SK-N-SH treated with all-trans-retinoic acid at 6 μM for 48 hours (cell line): ENCODE data around the gene SLC4A4.

Source experiments
- ATAC-seq: fragments of 200-7000 bp; cut with Tn5 transposase; 3 replicates; pipeline ENCODE4 v1.9.1; 2020; ENCODE audit warnings: mild to moderate bottlenecking, moderate library complexity
- ARNTL ChIP-seq: fragments of 450-650 bp; formaldehyde crosslinking; IDR thresholded peaks from 2 replicates; pipeline ENCODE4 v1.5.0; 2020; ENCODE audit warnings: low read depth, mild to moderate bottlenecking, moderate library complexity, borderline replicate concordance
- CSDC2 ChIP-seq: fragments of 250-450 bp; sonication (Bioruptor Pico); IDR thresholded peaks from 2 replicates; pipeline ENCODE4 v1.5.0; 2020; ENCODE audit warnings: mild to moderate bottlenecking, moderate library complexity
- ESRRG ChIP-seq: fragments of 250-450 bp; sonication (Bioruptor Pico); IDR thresholded peaks from 2 replicates; pipeline ENCODE4 v1.6.1; 2021; ENCODE audit warnings: mild to moderate bottlenecking
- GLIS3 ChIP-seq: fragments of 250-450 bp; sonication (Bioruptor Pico); IDR thresholded peaks from 2 replicates; pipeline ENCODE4 v1.5.0; 2020; ENCODE audit warnings: mild to moderate bottlenecking, moderate library complexity
- ISL1 ChIP-seq: fragments of 250-450 bp; sonication (Bioruptor Pico); IDR thresholded peaks from 2 replicates; pipeline ENCODE4 v2.1.2; 2022; ENCODE audit warnings: mild to moderate bottlenecking, moderate library complexity
- OSR1 ChIP-seq: fragments of 250-450 bp; sonication (Bioruptor Pico); IDR thresholded peaks from 2 replicates; pipeline ENCODE4 v1.8.0; 2022; ENCODE audit warnings: moderate library complexity, mild to moderate bottlenecking, inconsistent platforms
- PPARA ChIP-seq: fragments of 250-450 bp; sonication (Bioruptor Pico); IDR thresholded peaks from 2 replicates; pipeline ENCODE4 v1.5.0; 2020; ENCODE audit warnings: mild to moderate bottlenecking, borderline replicate concordance
- RARB ChIP-seq: fragments of 250-450 bp; sonication (Bioruptor Pico); IDR thresholded peaks from 2 replicates; pipeline ENCODE4 v1.8.0; 2021; ENCODE audit warnings: mild to moderate bottlenecking, moderate library complexity
- TCF4 ChIP-seq: fragments of 250-450 bp; sonication (Bioruptor Pico); IDR thresholded peaks from 2 replicates; pipeline ENCODE4 v1.8.0; 2021; ENCODE audit warnings: mild to moderate bottlenecking, moderate library complexity, borderline replicate concordance
- TOX ChIP-seq: fragments of 250-450 bp; sonication (Bioruptor Pico); IDR thresholded peaks from 2 replicates; pipeline ENCODE4 v1.8.0; 2021; ENCODE audit warnings: mild to moderate bottlenecking, moderate library complexity, borderline replicate concordance
- ZC3H10 ChIP-seq: fragments of 250-450 bp; sonication (Bioruptor Pico); IDR thresholded peaks from 2 replicates; pipeline ENCODE4 v1.5.1; 2021; ENCODE audit warnings: mild to moderate bottlenecking, moderate library complexity
- ZFP30 ChIP-seq: fragments of 450-650 bp; formaldehyde crosslinking; IDR thresholded peaks from 2 replicates; pipeline ENCODE4 v1.5.0; 2022; ENCODE audit warnings: mild to moderate bottlenecking, moderate library complexity
- ZNF565 ChIP-seq: fragments of 450-650 bp; formaldehyde crosslinking; conservative IDR thresholded peaks from 2 replicates; pipeline ENCODE4 v1.5.0; 2020; ENCODE audit warnings: low read depth, mild to moderate bottlenecking, moderate library complexity
- ZNF70 ChIP-seq: fragments of 450-650 bp; formaldehyde crosslinking; IDR thresholded peaks from 2 replicates; pipeline ENCODE4 v1.5.0; 2020; ENCODE audit warnings: mild to moderate bottlenecking, moderate library complexity
- ZNF8 ChIP-seq: fragments of 450-650 bp; formaldehyde crosslinking; IDR thresholded peaks from 2 replicates; pipeline ENCODE4 v1.5.0; 2020; ENCODE audit warnings: mild to moderate bottlenecking, moderate library complexity
- TF ChIP-seq, protein P1 (sequence below): fragments of 250-450 bp; sonication (Bioruptor Pico); IDR thresholded peaks from 2 replicates; pipeline ENCODE4 v1.5.0; 2020; ENCODE audit warnings: mild to moderate bottlenecking, moderate library complexity
- TF ChIP-seq, protein P2 (sequence below): fragments of 250-450 bp; sonication (Bioruptor Pico); IDR thresholded peaks from 2 replicates; pipeline ENCODE4 v1.8.0; 2020; ENCODE audit warnings: mild to moderate bottlenecking, moderate library complexity, borderline replicate concordance
- TF ChIP-seq, protein P3 (sequence below): fragments of 250-450 bp; sonication (Bioruptor Pico); IDR thresholded peaks from 2 replicates; pipeline ENCODE4 v1.5.1; 2021; ENCODE audit warnings: mild to moderate bottlenecking, moderate library complexity
- TF ChIP-seq, protein P4 (sequence below): fragments of 250-450 bp; sonication (Bioruptor Pico); IDR thresholded peaks from 2 replicates; pipeline ENCODE4 v1.5.1; 2020; ENCODE audit warnings: low read depth, mild to moderate bottlenecking, moderate library complexity

The SLC4A4 gene

DNA sequence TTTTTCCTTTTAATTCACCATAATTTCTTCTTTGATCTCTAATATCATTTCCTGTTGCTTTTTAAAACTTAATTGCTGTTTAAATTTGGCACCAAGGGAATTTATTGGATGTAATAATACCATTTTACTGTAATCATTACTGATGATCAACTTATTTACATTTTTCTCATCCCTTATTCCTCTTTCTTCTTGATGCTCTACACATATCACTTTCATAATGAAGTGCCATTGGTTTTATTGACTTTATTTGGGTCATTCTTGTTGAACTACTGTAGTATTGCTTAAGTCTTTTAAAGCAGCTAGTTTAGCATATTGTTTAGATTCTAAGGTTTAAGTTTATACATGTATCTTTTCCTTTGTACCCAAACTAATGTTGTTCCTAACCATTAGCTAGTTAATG is 130.7 kb downstream of the SLC4A4 start:
- TF ChIP-seq CSDC2 (CRISPR knock-in tag) (no peak), RARB (CRISPR knock-in tag) (no peak), ZNF565 (no peak), TOX (no peak), ARNTL (CRISPR knock-in tag) (no peak), ESRRG (no peak), PPARA (CRISPR knock-in tag) (no peak), ZFP30 (CRISPR knock-in tag) (no peak), ZC3H10 (CRISPR knock-in tag) (no peak)
- ATAC-seq: no peak

DNA sequence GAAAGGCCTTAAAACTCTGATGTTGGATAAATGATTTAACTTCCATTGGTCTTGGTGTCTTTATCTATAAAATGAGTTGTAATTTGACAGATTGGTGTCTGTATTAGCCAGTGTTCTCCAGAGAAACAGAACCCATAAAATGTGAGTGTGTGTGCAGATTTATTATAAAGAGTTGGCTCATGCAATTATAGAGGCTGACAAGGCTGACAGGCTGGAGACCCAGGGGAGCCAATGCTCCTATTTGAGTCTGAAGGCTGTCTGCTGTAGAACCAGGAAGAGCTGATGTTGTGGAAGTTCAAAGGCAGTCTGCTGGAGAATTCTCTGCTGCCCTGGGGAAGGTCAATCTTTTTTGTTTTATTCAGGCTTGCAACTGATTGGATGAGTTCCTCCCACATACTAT is 131.7 kb downstream of the SLC4A4 start:
- no peak for ATAC-seq
- TF ChIP-seq ZNF70 (CRISPR knock-in tag) (no peak), TOX (no peak), TCF4 (CRISPR knock-in tag) (no peak), ISL1 (CRISPR knock-in tag) (no peak), RARB (CRISPR knock-in tag) (no peak), ZNF8 (no peak)
- TF ChIP-seq, protein P1, sequence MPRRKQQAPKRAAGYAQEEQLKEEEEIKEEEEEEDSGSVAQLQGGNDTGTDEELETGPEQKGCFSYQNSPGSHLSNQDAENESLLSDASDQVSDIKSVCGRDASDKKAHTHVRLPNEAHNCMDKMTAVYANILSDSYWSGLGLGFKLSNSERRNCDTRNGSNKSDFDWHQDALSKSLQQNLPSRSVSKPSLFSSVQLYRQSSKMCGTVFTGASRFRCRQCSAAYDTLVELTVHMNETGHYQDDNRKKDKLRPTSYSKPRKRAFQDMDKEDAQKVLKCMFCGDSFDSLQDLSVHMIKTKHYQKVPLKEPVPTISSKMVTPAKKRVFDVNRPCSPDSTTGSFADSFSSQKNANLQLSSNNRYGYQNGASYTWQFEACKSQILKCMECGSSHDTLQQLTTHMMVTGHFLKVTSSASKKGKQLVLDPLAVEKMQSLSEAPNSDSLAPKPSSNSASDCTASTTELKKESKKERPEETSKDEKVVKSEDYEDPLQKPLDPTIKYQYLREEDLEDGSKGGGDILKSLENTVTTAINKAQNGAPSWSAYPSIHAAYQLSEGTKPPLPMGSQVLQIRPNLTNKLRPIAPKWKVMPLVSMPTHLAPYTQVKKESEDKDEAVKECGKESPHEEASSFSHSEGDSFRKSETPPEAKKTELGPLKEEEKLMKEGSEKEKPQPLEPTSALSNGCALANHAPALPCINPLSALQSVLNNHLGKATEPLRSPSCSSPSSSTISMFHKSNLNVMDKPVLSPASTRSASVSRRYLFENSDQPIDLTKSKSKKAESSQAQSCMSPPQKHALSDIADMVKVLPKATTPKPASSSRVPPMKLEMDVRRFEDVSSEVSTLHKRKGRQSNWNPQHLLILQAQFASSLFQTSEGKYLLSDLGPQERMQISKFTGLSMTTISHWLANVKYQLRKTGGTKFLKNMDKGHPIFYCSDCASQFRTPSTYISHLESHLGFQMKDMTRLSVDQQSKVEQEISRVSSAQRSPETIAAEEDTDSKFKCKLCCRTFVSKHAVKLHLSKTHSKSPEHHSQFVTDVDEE (CRISPR knock-in tag): no peak

DNA sequence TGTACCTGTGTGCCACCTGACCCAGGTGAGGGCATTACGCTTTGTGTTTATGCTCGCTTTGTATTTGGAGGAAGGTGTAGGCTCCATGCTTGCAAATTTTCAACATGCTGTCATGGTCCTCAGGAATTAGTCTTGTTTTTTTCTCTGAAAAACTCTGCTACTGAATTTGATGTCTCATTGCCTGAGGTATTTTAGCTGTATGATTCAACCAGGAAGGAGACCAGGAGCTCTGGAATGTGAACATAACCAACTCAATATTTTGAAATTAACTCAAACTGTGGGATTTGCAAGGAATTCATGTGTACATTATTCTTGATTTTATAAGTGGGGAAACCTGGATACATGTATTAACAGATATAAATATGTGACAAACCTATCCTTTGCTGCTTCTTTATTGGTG is 134.1 kb downstream of the SLC4A4 start:
- TF ChIP-seq CSDC2 (CRISPR knock-in tag) (no peak), ESRRG (no peak)
- TF ChIP-seq, all 23 proteins: peak for 0
- no peak for ATAC-seq

DNA sequence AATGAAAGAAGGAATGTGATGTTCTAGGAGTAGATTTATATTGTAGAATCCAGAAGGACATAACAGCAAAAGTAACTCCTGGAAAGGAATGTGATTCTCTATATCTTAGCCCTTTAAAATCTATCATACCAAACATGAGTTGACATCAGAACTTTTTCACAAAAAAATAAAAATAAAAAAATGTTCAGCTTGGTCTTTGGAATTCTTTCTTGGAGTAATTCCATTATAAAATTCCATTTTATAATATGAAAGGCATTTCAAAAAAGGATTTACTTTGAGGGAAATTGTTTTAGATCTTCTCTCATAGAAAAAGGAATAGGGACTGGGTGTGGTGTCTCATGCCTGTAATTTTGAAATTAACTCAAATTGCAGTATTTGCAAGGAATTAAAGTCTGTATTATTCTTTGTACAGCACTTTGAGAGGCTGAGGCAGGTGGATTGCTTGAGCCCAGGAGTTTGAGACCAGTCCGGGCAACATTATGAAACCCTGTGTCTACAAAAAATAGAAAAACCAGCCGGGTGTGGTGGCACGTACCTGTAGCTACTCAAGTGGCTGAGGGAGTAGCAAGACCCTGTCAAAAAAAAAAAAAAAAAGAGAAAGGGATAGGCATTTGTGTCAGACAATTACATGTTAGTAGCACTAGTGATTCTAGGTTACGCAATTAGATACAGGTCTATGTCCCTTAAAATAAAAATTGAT is 134.9 kb downstream of the SLC4A4 start:
- no peak for ATAC-seq
- TF ChIP-seq ZNF70 (CRISPR knock-in tag) (no peak), OSR1 (CRISPR knock-in tag) (no peak), RARB (CRISPR knock-in tag) (no peak), TOX (no peak), ZNF8 (no peak), GLIS3 (CRISPR knock-in tag) (no peak), ZNF565 (no peak), ESRRG (no peak), ISL1 (CRISPR knock-in tag) (no peak)
- TF ChIP-seq, protein P2, sequence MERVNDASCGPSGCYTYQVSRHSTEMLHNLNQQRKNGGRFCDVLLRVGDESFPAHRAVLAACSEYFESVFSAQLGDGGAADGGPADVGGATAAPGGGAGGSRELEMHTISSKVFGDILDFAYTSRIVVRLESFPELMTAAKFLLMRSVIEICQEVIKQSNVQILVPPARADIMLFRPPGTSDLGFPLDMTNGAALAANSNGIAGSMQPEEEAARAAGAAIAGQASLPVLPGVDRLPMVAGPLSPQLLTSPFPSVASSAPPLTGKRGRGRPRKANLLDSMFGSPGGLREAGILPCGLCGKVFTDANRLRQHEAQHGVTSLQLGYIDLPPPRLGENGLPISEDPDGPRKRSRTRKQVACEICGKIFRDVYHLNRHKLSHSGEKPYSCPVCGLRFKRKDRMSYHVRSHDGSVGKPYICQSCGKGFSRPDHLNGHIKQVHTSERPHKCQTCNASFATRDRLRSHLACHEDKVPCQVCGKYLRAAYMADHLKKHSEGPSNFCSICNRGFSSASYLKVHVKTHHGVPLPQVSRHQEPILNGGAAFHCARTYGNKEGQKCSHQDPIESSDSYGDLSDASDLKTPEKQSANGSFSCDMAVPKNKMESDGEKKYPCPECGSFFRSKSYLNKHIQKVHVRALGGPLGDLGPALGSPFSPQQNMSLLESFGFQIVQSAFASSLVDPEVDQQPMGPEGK (CRISPR knock-in tag): no peak

DNA sequence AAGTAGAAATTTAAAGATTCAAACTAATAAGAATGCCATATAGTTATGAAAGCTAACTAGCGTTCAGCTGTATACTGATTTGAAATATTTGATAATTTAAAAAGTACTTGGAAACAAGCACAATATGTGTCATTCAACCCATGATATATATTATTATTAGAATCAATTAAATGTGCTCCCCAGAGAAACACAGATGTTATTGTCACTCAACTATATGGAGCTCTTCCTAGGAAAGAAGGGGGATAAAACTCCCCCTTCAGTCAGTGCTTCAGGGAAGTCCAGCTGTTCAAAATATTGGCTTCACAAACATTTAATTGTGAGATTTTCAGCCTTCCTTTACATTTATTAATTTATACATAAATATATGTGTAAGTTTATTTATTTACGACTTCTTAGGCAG is 135.9 kb downstream of the SLC4A4 start:
- ATAC-seq: no peak
- TF ChIP-seq PPARA (CRISPR knock-in tag): no peak
- no peak for TF ChIP-seq ISL1 (CRISPR knock-in tag)
- no peak for TF ChIP-seq TCF4 (CRISPR knock-in tag)
- TF ChIP-seq, protein P3, sequence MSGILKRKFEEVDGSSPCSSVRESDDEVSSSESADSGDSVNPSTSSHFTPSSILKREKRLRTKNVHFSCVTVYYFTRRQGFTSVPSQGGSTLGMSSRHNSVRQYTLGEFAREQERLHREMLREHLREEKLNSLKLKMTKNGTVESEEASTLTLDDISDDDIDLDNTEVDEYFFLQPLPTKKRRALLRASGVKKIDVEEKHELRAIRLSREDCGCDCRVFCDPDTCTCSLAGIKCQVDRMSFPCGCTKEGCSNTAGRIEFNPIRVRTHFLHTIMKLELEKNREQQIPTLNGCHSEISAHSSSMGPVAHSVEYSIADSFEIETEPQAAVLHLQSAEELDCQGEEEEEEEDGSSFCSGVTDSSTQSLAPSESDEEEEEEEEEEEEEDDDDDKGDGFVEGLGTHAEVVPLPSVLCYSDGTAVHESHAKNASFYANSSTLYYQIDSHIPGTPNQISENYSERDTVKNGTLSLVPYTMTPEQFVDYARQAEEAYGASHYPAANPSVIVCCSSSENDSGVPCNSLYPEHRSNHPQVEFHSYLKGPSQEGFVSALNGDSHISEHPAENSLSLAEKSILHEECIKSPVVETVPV (CRISPR knock-in tag): no peak
- no peak for TF ChIP-seq CSDC2 (CRISPR knock-in tag)
- TF ChIP-seq, protein P4, sequence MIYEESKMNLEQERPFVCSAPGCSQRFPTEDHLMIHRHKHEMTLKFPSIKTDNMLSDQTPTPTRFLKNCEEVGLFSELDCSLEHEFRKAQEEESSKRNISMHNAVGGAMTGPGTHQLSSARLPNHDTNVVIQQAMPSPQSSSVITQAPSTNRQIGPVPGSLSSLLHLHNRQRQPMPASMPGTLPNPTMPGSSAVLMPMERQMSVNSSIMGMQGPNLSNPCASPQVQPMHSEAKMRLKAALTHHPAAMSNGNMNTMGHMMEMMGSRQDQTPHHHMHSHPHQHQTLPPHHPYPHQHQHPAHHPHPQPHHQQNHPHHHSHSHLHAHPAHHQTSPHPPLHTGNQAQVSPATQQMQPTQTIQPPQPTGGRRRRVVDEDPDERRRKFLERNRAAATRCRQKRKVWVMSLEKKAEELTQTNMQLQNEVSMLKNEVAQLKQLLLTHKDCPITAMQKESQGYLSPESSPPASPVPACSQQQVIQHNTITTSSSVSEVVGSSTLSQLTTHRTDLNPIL (CRISPR knock-in tag): no peak
- TF ChIP-seq, protein P1 (CRISPR knock-in tag): no peak
- TF ChIP-seq, protein P2 (CRISPR knock-in tag): no peak
- TF ChIP-seq TOX: no peak
- no peak for TF ChIP-seq ZNF8
- no peak for TF ChIP-seq ESRRG
- no peak for TF ChIP-seq ZNF70 (CRISPR knock-in tag)
- TF ChIP-seq, all 23 proteins: peak for 0
